ENCODE data around the gene SHROOM1.
"Not testable (repeated sequence)": the region's sequence is repeated elsewhere in the genome, so short reads cannot be mapped to it uniquely, and the experiment has no call there.

Gene SHROOM1, protein sequence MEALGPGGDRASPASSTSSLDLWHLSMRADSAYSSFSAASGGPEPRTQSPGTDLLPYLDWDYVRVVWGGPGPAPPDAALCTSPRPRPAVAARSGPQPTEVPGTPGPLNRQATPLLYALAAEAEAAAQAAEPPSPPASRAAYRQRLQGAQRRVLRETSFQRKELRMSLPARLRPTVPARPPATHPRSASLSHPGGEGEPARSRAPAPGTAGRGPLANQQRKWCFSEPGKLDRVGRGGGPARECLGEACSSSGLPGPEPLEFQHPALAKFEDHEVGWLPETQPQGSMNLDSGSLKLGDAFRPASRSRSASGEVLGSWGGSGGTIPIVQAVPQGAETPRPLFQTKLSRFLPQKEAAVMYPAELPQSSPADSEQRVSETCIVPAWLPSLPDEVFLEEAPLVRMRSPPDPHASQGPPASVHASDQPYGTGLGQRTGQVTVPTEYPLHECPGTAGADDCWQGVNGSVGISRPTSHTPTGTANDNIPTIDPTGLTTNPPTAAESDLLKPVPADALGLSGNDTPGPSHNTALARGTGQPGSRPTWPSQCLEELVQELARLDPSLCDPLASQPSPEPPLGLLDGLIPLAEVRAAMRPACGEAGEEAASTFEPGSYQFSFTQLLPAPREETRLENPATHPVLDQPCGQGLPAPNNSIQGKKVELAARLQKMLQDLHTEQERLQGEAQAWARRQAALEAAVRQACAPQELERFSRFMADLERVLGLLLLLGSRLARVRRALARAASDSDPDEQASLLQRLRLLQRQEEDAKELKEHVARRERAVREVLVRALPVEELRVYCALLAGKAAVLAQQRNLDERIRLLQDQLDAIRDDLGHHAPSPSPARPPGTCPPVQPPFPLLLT

DNA sequence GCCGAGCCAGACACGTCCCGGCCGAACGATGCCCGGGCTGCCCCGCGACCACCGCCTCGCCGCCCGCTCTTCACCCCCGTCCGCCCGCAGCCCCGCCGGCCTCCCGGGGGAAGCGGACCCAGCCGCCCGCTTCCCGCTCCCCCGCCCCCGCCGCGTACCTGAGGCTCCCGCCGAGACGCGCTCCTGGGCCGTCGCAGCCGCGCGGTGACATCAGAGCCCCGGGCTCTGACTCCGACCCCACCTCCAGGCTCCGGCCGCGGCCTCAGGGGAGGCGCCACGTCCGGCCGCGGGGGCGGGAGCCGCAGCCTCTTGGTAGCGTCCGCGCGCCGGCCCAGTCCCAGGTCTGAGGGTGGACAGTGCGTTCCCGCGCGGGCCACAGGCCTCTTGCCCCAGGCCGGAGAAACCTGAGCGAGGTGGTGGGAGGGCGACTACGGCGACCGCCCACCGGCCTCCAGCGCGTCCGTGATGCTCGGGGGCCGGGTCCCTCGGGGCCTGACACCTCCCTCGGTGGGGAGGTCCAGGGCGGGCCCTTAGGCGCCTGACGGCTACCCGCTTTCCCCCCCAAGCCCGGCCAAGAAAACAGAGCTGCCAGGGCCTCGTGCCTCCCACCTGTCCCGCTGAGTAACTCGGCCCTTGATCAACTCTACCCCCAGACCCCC is at the start of gene SHROOM1:
Gene SHROOM1 (minus strand): TSS at position 212 of the 659 bp plus-strand sequence. CDS start 4,507 bp downstream, outside the sequence.
- peak in 1 of 2 experiments; percentile 64 for DNase-seq

DNA sequence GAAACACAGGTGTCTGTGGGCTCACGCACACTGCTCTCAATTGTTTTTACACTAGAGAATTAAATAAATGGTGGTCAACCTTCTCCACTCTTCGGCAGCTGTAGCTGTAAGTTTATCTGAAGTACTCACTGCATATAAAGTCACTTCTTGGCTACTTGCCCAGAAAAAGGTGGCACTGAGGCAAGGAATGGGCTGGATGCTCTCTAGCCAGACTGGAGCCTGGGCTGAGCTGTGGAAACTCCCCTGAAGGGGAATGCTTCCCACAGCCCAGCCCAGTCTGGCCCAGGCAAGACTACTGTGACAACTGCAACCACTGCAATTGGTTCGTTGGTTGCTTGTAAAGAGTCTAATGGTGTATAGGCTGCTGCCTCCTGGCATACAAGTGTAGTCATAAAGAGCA is 47.5 kb upstream of the SHROOM1 start:
- DNase-seq: no peak

DNA sequence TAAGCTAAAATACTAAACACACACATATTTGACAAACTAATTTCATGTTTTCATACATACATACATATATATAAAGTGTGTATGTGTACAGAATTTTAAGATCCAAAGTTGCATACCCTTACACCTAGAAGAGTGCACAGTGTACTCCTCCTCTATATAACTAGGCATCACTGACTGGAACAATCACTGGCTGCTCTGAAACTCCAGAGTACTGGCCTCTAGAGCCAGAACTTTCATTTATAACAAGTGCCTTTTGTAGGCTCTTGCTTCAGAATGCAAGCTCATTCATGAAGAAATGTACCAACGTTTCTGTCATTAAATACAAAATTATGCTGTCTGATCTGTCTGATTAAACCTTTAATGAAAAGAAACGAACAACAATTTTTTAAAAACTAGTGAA is 47.0 kb upstream of the SHROOM1 start:
- no peak for DNase-seq

DNA sequence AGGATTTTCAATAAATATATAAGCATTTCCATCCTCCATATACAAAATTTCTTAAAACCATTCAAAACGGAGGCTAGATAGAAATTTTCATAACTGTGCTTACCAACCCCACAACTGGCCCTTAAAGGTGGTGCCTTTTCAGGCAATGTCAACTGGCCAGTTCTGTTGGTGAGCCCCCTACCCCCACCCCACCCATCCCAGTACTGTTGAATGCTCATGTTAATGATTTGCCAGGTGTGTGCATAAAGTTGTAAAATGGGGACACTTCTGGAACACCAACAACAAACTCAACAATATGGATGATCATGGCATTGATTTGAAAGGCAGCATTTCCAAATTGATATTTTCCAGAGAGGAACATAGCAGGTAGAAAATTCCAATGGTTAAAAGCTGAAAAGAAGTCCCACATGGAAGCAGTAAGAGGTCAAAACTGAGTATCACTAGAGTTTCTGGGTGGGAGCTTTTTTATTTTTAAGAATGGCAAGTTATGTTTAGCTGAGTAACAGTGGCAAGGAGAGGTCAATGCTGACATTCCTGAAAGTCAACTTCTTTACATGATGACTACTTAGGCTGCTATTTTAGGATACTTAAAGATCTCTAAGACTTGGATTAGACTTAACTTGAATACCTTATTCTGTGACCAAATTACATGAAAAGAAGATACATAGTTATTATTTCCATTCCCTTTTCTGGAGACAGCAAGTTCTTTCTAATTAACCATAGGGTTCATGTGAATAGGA is 45.7 kb upstream of the SHROOM1 start:
- no peak for DNase-seq

DNA sequence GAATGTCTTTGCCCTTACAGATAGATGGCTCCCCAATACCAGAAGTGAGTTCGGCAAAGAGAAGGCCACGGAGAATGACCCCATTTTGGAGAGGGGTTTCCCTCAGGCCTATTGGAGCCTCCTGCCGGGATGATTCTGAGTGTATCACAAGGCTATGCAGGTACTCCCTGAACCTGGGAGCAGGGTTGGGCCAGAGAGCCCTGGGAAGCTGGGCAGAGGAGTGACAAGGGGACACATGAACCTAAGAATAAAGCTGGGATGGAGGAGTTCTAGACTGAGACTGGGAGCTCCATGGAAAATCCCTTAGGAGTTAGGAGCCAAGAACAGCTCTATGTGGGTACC is 43.5 kb upstream of the SHROOM1 start:
- DNase-seq: no peak

DNA sequence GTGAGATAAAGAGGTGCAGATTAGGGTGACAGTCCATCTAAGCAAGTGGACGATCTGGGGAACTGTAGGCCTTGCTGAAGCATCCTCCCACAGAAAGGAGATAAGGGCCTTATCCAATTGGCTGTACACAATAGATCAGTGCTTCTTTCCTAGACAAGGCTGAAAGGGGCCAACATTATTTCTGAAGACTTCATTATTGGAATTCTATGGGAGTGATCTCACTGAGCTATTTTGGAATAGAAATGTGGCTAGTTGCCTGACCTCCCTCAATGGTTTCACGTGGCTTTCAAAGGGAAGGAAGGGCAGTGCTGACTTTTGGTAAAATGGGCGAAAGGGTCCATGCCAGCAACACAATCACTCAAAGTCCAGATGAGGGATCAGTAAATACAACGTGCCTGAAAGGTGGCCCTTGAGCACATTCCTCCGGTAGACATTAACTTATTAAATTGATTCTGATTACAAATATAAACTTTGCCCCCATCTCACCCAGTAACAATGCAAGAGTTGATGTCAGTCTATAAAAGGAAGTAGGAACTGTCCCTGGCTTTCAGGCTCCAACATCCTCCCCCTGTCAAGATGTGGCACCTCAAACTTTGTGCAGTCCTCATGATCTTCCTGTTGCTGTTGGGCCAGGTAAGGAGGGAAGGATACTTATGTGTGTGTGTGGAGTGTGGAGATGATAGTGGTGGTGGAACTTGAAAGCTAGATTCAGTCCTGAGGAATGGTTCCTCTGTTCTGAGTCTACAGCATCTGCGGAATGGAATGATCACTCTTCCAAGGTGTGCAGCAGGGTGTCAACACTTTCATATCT is 42.9 kb upstream of the SHROOM1 start, which contains the start of gene LEAP2:
Gene LEAP2 (plus strand): TSS at position 550 of the 811 bp plus-strand sequence. CDS start 27 bp downstream, at position 577.
- DNase-seq: no peak

DNA sequence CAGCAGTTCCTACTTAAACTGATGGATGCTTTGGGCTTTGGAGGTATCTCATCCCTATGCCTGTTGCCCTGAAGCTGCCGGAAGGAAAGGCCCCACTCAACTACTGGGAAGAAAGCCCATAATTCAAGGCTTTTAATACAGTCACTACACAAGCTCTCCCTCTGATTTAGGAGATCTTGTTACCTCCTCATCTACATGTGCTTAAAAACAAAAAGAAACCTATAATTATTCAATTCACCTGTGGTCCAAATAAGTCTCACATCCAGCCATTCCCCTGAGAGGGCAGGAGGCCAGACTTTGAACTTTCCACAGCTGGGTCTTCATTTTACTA is 42.3 kb upstream of the SHROOM1 start:
- DNase-seq: no peak

DNA sequence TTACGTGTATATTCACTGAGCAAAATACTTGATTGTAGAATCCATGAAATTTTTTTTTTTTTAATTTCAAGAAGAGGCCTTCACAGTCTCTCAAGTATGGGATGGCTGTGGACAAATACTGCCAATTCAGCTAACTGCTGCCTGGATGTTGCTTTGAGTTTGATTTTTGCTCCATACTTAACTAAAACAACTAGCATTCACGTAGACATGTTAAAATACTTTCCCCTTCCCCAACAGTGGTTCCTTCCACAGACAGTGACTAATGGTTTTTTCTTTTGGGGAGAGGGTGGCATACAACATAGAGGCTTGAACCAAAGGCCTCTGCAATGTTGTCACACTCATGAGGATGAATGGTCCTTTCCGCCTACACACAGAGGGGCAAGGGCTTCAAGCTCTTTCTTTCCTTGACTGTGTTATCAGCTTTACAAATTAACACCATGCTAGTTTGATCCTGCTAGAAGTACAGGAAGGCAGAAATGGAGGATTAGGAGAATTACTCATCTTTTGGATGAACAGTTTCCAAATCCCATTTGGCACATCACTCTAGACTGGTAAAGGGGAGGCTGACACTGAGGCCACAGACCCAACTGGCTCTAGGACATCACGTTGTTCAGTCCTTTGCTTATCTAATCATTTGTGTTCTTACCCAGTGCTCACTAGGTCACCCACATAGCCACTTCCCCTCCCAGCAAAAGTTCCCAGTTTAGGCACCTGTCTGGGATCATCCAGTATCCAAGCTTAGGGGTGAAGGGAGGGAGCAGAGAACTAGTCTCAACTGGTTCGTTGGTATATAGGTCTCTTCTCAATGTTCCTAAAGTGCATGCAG is 41.2 kb upstream of the SHROOM1 start:
- no peak for DNase-seq

DNA sequence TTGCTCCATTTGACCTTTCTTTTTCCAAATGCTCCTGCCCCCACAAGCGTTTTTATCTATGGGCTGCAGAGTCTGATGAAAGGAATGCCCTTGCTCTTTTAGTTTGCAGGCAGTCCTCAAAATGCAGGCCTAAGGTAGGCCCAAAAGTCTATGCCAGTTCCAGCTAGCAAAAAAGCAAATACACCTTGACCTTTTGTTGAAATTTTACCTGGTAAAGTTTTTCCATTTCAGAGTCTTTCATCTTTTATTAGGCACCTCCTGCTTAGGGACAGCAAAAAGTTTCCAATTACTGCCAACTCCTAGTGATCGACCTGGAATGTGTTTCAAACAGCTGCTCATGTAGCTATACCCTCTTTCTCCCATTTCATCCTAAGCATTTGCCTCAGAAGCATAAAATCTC is 40.4 kb upstream of the SHROOM1 start:
- no peak for DNase-seq

DNA sequence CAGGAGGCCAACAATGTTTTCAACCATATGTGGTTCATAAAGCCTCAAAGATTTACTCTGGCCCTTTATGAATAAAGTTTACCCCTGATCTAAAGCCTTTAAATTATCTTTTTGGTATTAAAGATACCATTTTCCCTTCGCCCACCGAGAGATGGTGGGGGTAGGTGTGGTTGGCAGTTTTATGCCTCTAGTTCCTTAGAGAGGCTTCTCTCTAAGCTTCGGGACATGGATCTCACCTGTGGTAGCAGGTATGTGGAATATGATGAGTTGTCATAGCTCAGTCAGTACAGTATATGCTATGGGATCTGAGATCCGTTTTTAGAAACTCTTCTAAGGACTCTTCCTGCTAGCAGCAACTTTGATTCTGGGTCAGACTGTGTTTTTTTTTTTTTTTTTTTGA is 38.3 kb upstream of the SHROOM1 start:
- DNase-seq: no peak

DNA sequence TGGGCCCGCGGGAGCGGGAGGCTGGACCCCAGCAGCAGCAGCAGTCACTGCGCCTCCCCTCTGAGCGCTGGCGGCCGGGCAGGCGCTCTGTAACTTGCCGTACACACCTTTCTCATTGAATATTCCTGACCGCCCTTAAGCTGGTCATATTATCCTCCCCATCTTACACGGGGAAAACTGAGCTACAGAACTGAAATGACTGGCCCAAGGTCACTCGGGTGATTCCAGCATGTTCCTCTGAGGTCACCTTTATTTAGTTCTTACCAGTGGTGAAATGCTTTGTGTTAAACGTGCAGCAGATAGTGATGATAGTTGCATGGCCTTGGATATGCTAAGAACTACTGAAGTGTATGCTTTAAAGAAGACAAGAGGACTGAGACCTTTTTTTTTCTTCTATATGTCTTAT is 36.6 kb upstream of the SHROOM1 start:
- DNase-seq: no peak

DNA sequence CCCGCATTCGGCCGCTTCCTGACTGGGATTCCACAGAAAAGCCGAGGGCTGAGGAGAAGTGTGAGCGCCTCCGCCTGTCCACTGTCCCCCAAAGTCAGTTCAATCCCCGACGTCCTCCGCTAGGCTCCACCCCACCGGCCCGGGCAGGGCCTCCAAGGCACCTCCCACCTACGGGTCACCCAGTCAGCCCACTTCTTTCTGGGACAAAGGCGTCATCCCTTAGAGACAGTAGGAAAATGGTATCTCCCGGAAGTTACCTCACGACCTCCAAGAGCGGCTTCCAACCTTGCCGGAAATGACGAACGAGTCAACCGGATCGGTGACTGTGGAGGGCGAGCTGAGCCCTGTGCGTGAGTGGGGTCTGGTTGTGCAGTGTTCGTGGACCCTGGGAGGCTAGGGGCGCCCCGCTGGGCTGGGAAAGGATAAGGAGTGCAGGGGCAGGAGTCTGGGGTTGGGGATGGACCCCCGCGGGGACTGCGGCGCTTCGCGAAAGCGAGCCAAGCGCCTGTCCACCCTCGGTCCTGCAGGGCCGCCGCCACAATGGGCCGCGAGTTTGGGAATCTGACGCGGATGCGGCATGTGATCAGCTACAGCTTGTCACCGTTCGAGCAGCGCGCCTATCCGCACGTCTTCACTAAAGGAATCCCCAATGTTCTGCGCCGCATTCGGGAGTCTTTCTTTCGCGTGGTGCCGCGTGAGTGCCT is 36.0 kb upstream of the SHROOM1 start, which contains the start of the genes GDF9 and UQCRQ:
Gene GDF9 (minus strand): TSS at position 128 of the 704 bp plus-strand sequence. CDS start 1,936 bp downstream, outside the sequence.
Gene UQCRQ (plus strand): TSS at position 301 of the 704 bp plus-strand sequence. CDS start 240 bp downstream, at position 541.
- peak; percentile 92 for DNase-seq

DNA sequence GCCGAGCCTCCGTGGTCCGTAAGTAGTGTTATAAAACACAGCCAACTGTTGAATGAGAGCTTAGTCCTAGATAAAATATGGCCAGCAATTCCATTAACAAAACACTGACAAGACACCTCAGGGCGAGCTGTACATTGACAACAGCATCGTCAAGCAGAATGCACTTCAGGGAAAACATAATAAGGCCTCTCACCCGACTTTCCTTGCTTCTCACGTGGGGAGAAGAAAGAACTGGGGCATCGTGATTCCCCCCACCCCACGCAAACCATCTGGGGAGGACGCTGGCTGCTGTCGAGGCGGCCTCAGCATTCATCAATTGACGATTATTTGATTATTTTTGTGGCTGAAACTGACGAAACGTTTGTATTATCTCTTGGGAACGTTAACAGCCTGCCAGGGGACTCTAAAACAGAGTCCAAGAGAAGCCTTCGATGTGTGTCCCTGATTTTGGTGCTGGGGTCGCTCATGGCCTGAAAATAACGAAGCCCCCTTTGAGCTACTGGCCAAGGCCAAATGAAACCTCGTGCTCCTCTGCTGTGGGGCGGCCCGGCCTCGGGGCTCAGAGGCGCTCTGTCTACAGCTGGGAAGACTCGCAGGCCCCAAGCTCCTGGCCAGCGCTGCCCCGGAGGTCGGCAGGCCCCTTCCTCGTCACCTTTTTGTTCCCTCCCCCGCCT is 35.4 kb upstream of the SHROOM1 start:
- DNase-seq: no peak

DNA sequence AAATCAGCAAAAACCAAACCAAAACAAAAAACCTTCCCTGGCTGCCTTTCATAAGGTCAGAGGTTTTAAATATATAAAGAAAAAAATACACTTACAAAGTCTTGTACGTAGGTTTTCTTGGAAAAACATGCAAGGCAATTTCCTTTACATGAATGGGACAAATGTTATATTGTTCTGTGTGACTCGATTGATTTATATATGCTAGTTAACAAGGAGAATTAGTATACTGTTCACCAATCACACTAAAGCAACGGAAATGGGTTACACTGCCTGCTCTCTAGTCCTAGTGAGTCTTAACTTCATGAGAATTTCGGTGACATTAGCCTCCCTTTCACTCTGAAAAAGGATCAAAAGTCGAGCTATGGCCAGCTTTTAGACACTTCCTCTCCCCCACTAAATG is 30.3 kb upstream of the SHROOM1 start:
- no peak for DNase-seq

DNA sequence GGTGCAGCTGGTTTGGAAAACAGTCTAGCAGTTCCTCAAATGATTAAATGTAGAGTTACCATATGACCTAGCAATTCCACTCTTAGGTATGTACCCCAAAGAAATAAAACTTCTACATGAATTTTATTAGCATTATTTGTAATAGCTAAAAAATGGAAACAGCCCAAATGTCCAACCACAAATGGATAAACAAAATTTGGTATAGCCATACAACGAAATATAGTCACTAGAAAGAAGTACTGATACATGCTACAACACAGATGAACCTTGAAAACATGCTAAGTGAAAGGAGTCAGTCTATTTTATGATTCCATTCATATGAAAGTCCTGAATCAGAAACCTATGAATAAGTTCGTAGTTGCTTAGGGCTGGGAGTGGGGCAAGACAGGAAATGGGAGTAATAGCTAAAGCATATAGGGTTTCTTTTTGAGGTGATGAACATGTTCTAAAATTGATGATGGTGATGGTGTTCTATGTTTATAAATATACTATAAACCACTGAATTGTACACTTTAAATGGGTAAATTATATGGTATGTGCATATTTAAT is 29.5 kb upstream of the SHROOM1 start:
- DNase-seq: no peak

DNA sequence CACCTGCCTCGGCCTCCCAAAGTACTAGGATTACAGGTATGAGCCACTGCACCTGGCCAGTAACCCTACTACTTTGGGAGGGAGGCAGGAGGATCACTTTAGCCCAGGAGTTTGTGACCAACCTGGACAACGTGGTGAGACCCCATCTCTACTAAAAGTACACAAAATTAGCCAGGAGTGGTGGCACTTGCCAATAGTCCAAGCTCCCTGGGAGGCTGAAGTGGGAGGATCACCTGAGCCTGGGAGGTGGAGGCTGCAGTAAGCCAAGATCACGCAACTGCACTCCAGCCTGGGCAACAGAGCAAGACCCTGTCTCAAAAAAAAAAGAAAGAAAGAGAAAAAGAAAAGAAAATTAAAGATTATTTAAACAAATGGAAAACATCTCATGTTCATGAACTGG is 25.6 kb upstream of the SHROOM1 start:
- DNase-seq: no peak

DNA sequence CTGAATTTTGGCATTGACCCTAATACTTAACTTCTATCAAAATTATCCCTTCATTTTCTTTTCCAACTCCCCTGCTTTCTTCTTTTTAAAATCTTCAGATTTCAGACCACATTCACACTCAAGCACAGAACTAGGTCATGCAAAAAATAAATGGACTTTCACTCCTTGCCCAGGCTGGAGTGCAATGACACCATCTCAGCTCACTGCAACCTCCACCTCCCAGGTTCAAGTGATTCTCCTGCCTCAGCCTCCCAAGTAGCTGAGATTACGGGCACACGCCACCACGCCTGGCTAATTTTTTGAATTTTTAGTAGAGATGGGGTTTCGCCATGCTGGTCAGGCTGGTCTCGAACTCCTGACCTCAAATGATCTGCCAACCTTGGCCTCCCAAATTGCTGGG is 24.5 kb upstream of the SHROOM1 start:
- not testable (repeated sequence) for DNase-seq

DNA sequence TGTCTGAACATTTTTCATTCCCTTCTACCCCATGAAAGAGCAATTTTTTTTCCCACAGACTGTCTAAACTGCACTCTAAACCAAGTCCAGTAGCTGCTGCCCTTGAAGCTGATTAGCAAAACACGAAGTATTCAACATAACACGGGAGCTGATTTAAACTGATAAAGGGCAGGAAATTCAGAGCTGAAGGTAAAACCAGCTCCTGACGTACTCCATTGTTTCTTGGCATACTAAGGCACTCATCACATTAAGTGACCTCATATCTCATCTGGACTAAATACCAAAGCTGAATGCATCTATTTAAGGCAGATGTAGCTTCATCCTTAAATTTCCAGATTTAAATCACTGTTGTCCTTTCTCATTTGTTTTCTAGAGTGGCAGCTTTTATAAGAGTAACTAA is 23.9 kb upstream of the SHROOM1 start:
- no peak for DNase-seq

DNA sequence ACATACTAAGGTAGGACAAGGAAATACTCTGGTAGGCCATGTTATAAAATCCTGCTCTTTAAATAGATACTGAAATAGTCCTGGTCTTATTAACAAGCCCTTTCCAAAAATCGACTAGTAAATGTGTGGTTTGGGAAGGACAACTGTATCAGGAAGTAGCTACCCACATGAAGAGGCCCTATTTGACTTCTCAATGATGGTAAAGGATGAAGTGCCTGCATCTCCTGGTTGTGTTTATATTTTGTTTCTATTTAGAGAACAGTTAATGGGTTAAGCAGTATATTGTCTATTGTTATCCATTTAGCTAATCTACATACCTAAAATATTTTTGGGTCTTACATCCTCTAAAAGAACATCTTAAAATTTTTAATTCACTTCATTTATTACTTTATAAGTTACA is 23.3 kb upstream of the SHROOM1 start:
- DNase-seq: no peak

Data from activated T-cell treated with anti-CD3 and anti-CD28 coated beads, Interleukin-2, amount 50 U/mL, for 48 hours (primary cell).